AG04450 (cell line): ENCODE results near the gene PRICKLE3. TPM values are rescaled to one million over a fixed set of nuclear protein-coding genes. Genes with fewer than 3 reads are reported as not detected.
A peak's percentile ranks its signal among the peaks of the same experiment; 100 is the strongest.

Experiments
- CTCF ChIA-PET: fragments of 300-600, 350-600 bp; formaldehyde crosslinking; extraction: SDS; loops from one replicate; lab custom pipeline; 2022; ENCODE audit warnings: antibody characterized with exemption, inconsistent platforms; lab: Charles Lee
- POLR2A ChIA-PET: fragments of 350-600 bp; formaldehyde crosslinking; extraction: SDS; loops from one replicate; lab custom pipeline; 2021; ENCODE audit warnings: antibody characterized with exemption, inconsistent platforms; lab: Yijun Ruan, JAX
- DNase-seq: peaks from one replicate; pipeline ENCODE4 v3.0.0-alpha.2; 2011; ENCODE audit warnings: low read depth, low spot score
- H3K27ac ChIP-seq: one replicate; pipeline ENCODE4 v1.5.1; 2012; ENCODE audit warnings: low read depth, low read length, control low read depth
- H3K27me3 ChIP-seq: one replicate; pipeline ENCODE4 v1.6.0; 2012; ENCODE audit warnings: low read length; ENCODE audit not compliant: control insufficient read depth, insufficient read depth
- H3K4me3 ChIP-seq: 2 replicates; pipeline ENCODE4 v1.5.1; 2011; ENCODE audit warnings: mild to moderate bottlenecking, low read depth, low read length, control low read depth
- H3K9me3 ChIP-seq: 2 replicates; pipeline ENCODE4 v1.5.1; 2012; ENCODE audit warnings: low read length; ENCODE audit not compliant: control insufficient read depth, insufficient read depth
- polyA plus RNA-seq: library from polyadenylated mRNA; depleted of rRNA; stranded (reverse); fragments of >200 nt; gene quantifications from 2 replicates; pipeline ENCODE4 v1.2.3, GENCODE V29; 2011
- TF ChIP-seq, protein P1 (sequence below): IDR thresholded peaks from 2 replicates; pipeline ENCODE4 v1.5.1; 2011; ENCODE audit warnings: low read depth, low read length, control low read depth, inconsistent platforms

PRICKLE3 gene
- polyA plus RNA-seq, 1 experiment, result 3.6 TPM

DNA sequence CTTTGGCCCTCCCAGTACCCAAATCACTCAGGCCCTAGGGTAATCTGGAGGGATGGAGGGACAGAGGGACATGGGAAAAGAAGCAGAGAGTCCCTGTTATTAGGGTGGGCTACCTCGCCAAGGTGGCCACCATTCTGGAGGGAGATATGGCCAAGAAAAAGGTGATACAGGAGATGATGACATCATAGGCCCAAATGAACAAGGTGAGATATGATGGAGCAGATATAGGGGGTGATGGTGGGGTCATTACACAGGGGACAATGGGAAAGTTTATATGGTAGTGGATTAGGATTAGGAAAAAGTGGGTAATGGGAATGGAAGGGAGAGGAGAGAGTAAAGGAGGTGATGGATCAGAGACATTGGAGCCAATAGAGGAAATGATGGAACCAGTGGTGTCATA, 26.7 kb upstream of the PRICKLE3 start:
- TF ChIP-seq, protein P1, sequence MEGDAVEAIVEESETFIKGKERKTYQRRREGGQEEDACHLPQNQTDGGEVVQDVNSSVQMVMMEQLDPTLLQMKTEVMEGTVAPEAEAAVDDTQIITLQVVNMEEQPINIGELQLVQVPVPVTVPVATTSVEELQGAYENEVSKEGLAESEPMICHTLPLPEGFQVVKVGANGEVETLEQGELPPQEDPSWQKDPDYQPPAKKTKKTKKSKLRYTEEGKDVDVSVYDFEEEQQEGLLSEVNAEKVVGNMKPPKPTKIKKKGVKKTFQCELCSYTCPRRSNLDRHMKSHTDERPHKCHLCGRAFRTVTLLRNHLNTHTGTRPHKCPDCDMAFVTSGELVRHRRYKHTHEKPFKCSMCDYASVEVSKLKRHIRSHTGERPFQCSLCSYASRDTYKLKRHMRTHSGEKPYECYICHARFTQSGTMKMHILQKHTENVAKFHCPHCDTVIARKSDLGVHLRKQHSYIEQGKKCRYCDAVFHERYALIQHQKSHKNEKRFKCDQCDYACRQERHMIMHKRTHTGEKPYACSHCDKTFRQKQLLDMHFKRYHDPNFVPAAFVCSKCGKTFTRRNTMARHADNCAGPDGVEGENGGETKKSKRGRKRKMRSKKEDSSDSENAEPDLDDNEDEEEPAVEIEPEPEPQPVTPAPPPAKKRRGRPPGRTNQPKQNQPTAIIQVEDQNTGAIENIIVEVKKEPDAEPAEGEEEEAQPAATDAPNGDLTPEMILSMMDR, result no peak
- H3K27ac ChIP-seq, result no peak overlapping the region
- DNase-seq, result no peak
- no peak overlapping the region for H3K4me3 ChIP-seq
- ChIA-PET CTCF (no interaction called here), POLR2A (no interaction called here)
- H3K27me3 ChIP-seq, result peaks cover 7% of the 10 kb centered on the region
- no peaks in the 10 kb centered on the region for H3K9me3 ChIP-seq

DNA sequence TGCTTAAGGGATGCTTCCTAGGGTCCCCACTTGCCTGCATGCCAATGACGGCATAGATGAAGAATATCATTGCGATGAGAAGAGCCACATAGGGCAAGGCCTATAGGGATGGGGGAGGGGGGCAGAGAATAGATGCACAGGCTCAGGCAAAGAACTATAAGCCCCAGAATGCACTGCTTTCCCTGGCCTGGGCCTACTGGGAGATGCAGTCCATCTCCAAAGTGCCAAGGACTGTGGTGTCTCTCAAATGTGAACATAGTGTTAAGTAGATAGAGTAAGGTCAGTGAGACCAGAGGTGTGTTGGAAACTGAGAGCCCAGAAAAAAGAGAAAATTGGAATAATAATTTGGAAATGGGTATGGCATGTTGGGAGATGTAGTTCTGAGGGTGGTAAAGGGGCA, 26.0 kb upstream of the PRICKLE3 start:
- POLR2A ChIA-PET, result no interaction called here
- Histone ChIP-seq H3K4me3 (no peak overlapping the region), H3K27ac (no peak overlapping the region), H3K27me3 (peaks cover 7% of the 10 kb centered on the region), H3K9me3 (no peaks in the 10 kb centered on the region)
- CTCF ChIA-PET, result no interaction called here
- DNase-seq, result no peak
- TF ChIP-seq, protein P1, result no peak

DNA sequence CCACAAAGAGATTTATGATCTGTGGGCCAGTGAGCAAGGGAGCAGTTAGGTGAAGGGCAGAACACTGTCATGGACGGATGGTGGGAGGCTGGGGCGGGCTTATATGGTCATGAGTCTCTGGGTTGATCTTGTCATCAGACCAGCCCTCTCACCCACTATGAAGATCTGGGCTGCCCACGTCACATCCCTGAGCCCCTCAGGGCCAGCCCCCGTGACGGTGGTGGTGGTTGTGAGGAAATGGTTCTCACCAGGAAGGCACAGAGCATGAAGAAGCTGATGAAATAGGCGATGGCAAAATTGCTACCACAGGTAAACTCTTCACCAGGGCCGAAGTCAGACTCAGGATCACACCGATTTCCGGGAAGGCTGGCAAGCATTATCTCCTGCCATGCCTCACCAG, 24.9 kb upstream of the PRICKLE3 start:
- TF ChIP-seq, protein P1, result no peak
- ChIA-PET CTCF (no interaction called here), POLR2A (no interaction called here)

DNA sequence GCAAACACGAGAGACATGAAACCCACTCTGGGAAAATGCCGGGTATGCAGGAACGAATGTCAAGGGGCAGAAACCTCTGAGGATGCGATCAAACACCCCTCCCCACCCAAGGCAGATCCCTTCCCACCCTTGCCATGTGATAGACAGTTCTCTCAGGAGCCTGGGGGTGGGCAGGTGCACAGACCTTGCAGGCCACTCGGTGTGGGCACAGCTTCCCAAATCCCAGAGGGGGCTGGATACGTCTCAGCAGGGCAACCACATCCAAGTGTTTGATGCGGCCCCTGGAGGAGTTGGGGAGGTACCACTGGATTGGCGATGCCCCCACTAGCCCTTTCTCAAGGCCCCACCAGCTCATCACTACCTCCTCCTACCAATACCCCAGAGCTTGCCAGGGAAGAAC, 24.2 kb upstream of the PRICKLE3 start:
- Histone ChIP-seq H3K27me3 (peaks cover 7% of the 10 kb centered on the region), H3K4me3 (no peak overlapping the region), H3K9me3 (no peaks in the 10 kb centered on the region), H3K27ac (no peak overlapping the region)
- TF ChIP-seq, protein P1, result no peak
- ChIA-PET POLR2A (no interaction called here), CTCF (no interaction called here)
- DNase-seq, result no peak

More for the DNA sequence above, 24.9 kb upstream of the PRICKLE3 start:
- Histone ChIP-seq H3K4me3 (no peak overlapping the region), H3K27me3 (peaks cover 7% of the 10 kb centered on the region), H3K27ac (no peak overlapping the region), H3K9me3 (no peaks in the 10 kb centered on the region)
- no peak for DNase-seq

DNA sequence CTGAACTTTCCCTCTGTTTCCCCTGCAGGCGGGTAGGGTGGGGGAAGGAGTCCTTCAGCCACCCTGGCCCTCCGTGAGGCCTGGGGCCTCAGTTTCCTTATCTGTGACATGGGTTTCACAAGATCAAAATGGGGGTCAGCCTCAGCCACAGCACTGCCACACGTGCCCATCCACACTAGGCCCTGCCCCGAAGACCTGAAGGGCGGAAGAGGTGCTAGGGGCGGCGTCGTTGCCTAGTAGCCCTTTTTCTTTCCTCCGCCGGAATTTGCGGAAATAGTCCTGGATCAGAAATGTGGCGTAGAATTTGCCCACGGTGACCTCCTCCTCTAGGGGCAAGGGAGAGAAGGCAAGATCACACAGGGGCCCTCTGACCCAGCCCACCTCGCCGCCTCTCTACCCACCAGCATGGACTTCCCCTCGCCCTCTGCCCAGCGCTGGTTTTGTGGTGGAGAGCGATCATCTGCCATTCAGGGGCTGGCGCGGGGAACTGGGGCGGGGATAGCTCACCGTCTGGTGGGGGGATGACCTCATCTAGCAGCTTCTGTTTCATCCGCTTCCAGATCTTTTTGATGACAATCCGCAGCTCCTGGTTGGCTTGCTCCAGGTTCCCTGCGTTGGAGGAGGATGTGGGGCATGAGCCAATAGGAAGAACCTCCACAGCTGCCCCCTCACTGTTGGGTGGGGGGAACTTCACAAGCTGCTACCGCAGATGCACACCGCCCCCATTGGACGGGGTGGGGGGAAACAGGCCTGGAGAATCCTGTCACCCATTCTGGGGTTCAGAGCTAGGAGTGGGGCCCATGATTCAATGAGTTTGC, 23.5 kb upstream of the PRICKLE3 start:
- TF ChIP-seq, protein P1, result no peak
- Histone ChIP-seq H3K4me3 (peak overlapping the region; percentile 10; the same call in 1 of the 2 replicates), H3K27me3 (peaks cover 7% of the 10 kb centered on the region), H3K27ac (no peak overlapping the region), H3K9me3 (no peaks in the 10 kb centered on the region)
- ChIA-PET POLR2A (no interaction called here), CTCF (no interaction called here)
- DNase-seq, result no peak
